Erythroblast (primary cell): Measurements from ENCODE around the gene FURIN.

Source experiments
- GATA1 ChIP-seq: IDR thresholded peaks from 2 replicates; pipeline ENCODE4 v1.6.1; 2011; ENCODE audit warnings: low read depth, mild to moderate bottlenecking, control low read depth, low read length, moderate library complexity
- POLR2A ChIP-seq: IDR thresholded peaks from 2 replicates; pipeline ENCODE4 v1.6.1; 2011; ENCODE audit warnings: mild to moderate bottlenecking, low read length

GRCh38 chr15:90911906-90912769 lies 43.8 kb downstream of the FURIN start:
- TF ChIP-seq POLR2A = no peak
- no peak for TF ChIP-seq GATA1
